Endothelial cell of umbilical vein (primary cell): ENCODE results near the gene IL4R. TPM values are rescaled to one million over a fixed set of nuclear protein-coding genes. Genes with fewer than 3 reads are reported as not detected.
"Not testable (repeated sequence)": the region's sequence is repeated elsewhere in the genome, so short reads cannot be mapped to it uniquely, and the experiment has no call there.

Experiments
- BruUV-seq: library from RNA; stranded (reverse); fragments of 400-500 nt; replicated peaks from 2 replicates; lab custom pipeline; 2021; lab: Mats Ljungman, UMichigan
- CTCF ChIA-PET: fragments of 300-600, 350-600 bp; sonication (Branson Sonifier 250); formaldehyde crosslinking; loops from one replicate; lab custom pipeline; 2021; ENCODE audit warnings: antibody characterized with exemption, inconsistent platforms; lab: Charles Lee
- POLR2A ChIA-PET: fragments of 300-600, 350-600 bp; sonication (Branson Sonifier 250); formaldehyde crosslinking; loops from one replicate; lab custom pipeline; 2021; ENCODE audit warnings: antibody characterized with exemption, inconsistent platforms; lab: Charles Lee
- DNase-seq: peaks from one replicate; pipeline ENCODE4 v3.0.0-alpha.2; 2011; ENCODE audit warnings: low read depth, low spot score
- FAIRE-seq: peaks from 2 replicates; lab custom pipeline; 2011; peaks lifted over from hg19 to GRCh38; lab: Jason Lieb, UNC
- H2AFZ ChIP-seq: 2 replicates; pipeline ENCODE4 v1.6.0; 2012; ENCODE audit warnings: low read depth, low read length, control low read depth, inconsistent platforms
- H3K27ac ChIP-seq: 2 replicates; pipeline ENCODE4 v1.5.1; 2011; ENCODE audit warnings: low read depth, mild to moderate bottlenecking, control low read depth, low read length, moderate library complexity; ENCODE audit not compliant: insufficient read depth
- H3K27me3 ChIP-seq, 2 experiments: 2 replicates each; pipeline versions ENCODE4 v1.6.0 to v1.6.1; 2011; ENCODE audit warnings: low read length in 2 of 2, mixed read lengths in 1 of 2; ENCODE audit not compliant: control insufficient read depth in 2 of 2, insufficient read depth in 2 of 2
- H3K36me3 ChIP-seq, 2 experiments: 2 replicates in 1 of 2; 3 replicates in 1 of 2; pipeline ENCODE4 v1.5.1; 2011; ENCODE audit warnings: low read length in 2 of 2, mild to moderate bottlenecking in 1 of 2, moderate library complexity in 1 of 2; ENCODE audit not compliant: control insufficient read depth in 2 of 2, insufficient read depth in 2 of 2; ENCODE audit errors: extremely low read depth in 1 of 2
- H3K4me1 ChIP-seq: 3 replicates; pipeline ENCODE4 v1.5.1; 2011; ENCODE audit warnings: mild to moderate bottlenecking, low read length; ENCODE audit not compliant: control insufficient read depth, insufficient read depth; ENCODE audit errors: extremely low read depth
- H3K4me2 ChIP-seq: 2 replicates; pipeline ENCODE4 v1.6.1; 2011; ENCODE audit warnings: low read length, control low read depth, mixed read lengths; ENCODE audit not compliant: insufficient read depth
- H3K4me3 ChIP-seq, 3 experiments: fragments of 200-600 bp in 1 of 3; sonication (generic), shearing (Covaris generic) in 1 of 3; replicated peaks in 1 of 3; 2 replicates each; pipeline ENCODE4 v1.5.1; 2011 to 2016; ENCODE audit warnings: control low read depth in 3 of 3, low read length in 3 of 3, mild to moderate bottlenecking in 2 of 3, inconsistent platforms in 1 of 3, low read depth in 1 of 3, moderate library complexity in 1 of 3; ENCODE audit not compliant: insufficient read depth in 1 of 3
- H3K79me2 ChIP-seq: 2 replicates; pipeline ENCODE4 v1.6.0; 2012; ENCODE audit warnings: low read length, inconsistent platforms; ENCODE audit not compliant: control insufficient read depth, insufficient read depth
- H3K9ac ChIP-seq: replicated peaks from 2 replicates; pipeline ENCODE3; 2011; ENCODE audit warnings: low read length, control low read depth; ENCODE audit not compliant: insufficient read depth; ENCODE audit errors: extremely low read depth
- H3K9me1 ChIP-seq: replicated peaks from 3 replicates; pipeline ENCODE4 v1.6.0; 2011; ENCODE audit warnings: mild to moderate bottlenecking, low read length; ENCODE audit not compliant: control insufficient read depth, insufficient read depth; ENCODE audit errors: extremely low read depth
- H3K9me3 ChIP-seq: replicated peaks from 2 replicates; pipeline ENCODE4 v1.5.1; 2012; ENCODE audit warnings: low read length, inconsistent platforms; ENCODE audit not compliant: control insufficient read depth, insufficient read depth
- H4K20me1 ChIP-seq: replicated peaks from 2 replicates; pipeline ENCODE3; 2011; ENCODE audit warnings: mild to moderate bottlenecking, low read length; ENCODE audit not compliant: control insufficient read depth, insufficient read depth; ENCODE audit errors: extremely low read depth
- CTCF ChIP-seq, 2 donors: IDR thresholded peaks; 1 replicate in 1 of 2; 2 replicates in 1 of 2; pipeline ENCODE4 v1.5.1; 2011; ENCODE audit warnings: low read length in 2 of 2, mild to moderate bottlenecking in 2 of 2, moderate library complexity in 2 of 2, control low read depth in 1 of 2, inconsistent platforms in 1 of 2, low read depth in 1 of 2; ENCODE audit not compliant: insufficient read depth in 1 of 2; ENCODE audit errors: extremely low read depth in 1 of 2
- EZH2 ChIP-seq: IDR thresholded peaks from 2 replicates; pipeline ENCODE4 v1.6.1; 2012; ENCODE audit warnings: borderline replicate concordance, low read depth, mild to moderate bottlenecking, moderate library complexity, low read length, inconsistent platforms; ENCODE audit not compliant: severe bottlenecking
- FOS ChIP-seq: IDR thresholded peaks from 2 replicates; pipeline ENCODE4 v1.6.1; 2011; ENCODE audit warnings: mild to moderate bottlenecking, low read length, moderate library complexity, borderline replicate concordance; ENCODE audit not compliant: insufficient read depth
- GATA2 ChIP-seq: IDR thresholded peaks from 2 replicates; pipeline ENCODE4 v1.7.0; 2011; ENCODE audit warnings: low read depth, mild to moderate bottlenecking, moderate library complexity, mixed read lengths, low read length; ENCODE audit not compliant: insufficient read length, insufficient read depth
- JUN ChIP-seq: IDR thresholded peaks from 2 replicates; pipeline ENCODE4 v1.6.1; 2011; ENCODE audit warnings: borderline replicate concordance, low read depth; ENCODE audit not compliant: insufficient read length, insufficient read depth
- MAX ChIP-seq: IDR thresholded peaks from 2 replicates; pipeline ENCODE4 v1.6.1; 2011; ENCODE audit not compliant: insufficient read depth, insufficient read length
- MYC ChIP-seq: IDR thresholded peaks from one replicate; pipeline ENCODE4 v1.6.1; 2011; ENCODE audit warnings: mild to moderate bottlenecking, low read depth, low read length
- POLR2A ChIP-seq: IDR thresholded peaks from 2 replicates; pipeline ENCODE4 v1.6.1; 2012; ENCODE audit warnings: low read depth, mild to moderate bottlenecking, control low read depth, low read length
- POLR2AphosphoS5 ChIP-seq: IDR thresholded peaks from 2 replicates; pipeline ENCODE4 v1.6.1; 2012; ENCODE audit warnings: low read depth, mild to moderate bottlenecking, control low read depth, low read length, moderate library complexity; ENCODE audit not compliant: insufficient read depth
- dilution Hi-C: fragments of 300-500 bp; cut with MboI; formaldehyde crosslinking; loops from one replicate; pipeline ENCODE4 v1.15.0; 2019; ENCODE audit warnings: low sequenced_read_pairs; ENCODE audit not compliant: extremely low pct_ligation_motif_present
- intact Hi-C: fragments of 100-400 bp; cut with micrococcal nuclease; formaldehyde crosslinking; loops from one replicate; pipeline ENCODE4 v1.10.0; 2022
- polyA plus RNA-seq, 4 experiments: library from polyadenylated mRNA; depleted of rRNA in 3 of 4; stranded (reverse) in 3 of 4; unstranded in 1 of 4; fragments of >200 nt; gene quantifications; 2 replicates each; pipeline versions ENCODE4 v1.2.1 to v1.2.3, GENCODE V29; 2011 to 2012; ENCODE audit warnings: missing spikeins in 1 of 4
- total RNA-seq: library from RNA; stranded (reverse); gene quantifications from 2 replicates; pipeline ENCODE4 v1.2.3, GENCODE V29; 2021

Gene IL4R
- total and polyA plus RNA-seq, 2 donors (not counting 3 experiments of a cell fraction or from before 2014, with no cell fraction given): 138 to 139 TPM

GRCh38 chr16:27272076-27272475 is 41.7 kb upstream of the IL4R start:
- Histone ChIP-seq H4K20me1 (no peaks in the 10 kb centered on the region), H3K4me2 (no peak overlapping the region), H3K9me3 (no peaks in the 10 kb centered on the region), H3K4me3 (no peak overlapping the region), H3K27ac (no peak overlapping the region), H3K79me2 (no peaks in the 10 kb centered on the region), H3K9ac (no peak overlapping the region), H2AFZ (no peak overlapping the region), H3K27me3 (no peaks in the 10 kb centered on the region), H3K9me1 (no peaks in the 10 kb centered on the region), H3K36me3 (no peaks in the 10 kb centered on the region), H3K4me1 (peaks cover 9% of the 10 kb centered on the region)
- no TSS peak for BruUV-seq
- no peak for DNase-seq
- ChIA-PET POLR2A (no interaction called here), CTCF (interaction anchor here (1.4 kb wide), 1 partner anchor 30 kb away, joined by 3 read pairs; no protein-coding TSS in a partner anchor)
- intact Hi-C loops: no loop called here
- TF ChIP-seq POLR2A (no peak), CTCF (IDR thresholded peaks at IDR 0.05; ENCODE audit: extremely low read depth in 1 of 2, insufficient read depth in 1 of 2, low read depth in 1 of 2, low read length in 2 of 2) (no peak), EZH2 (no peak), FOS (no peak), POLR2AphosphoS5 (no peak), MYC (no peak), JUN (no peak), GATA2 (no peak), MAX (no peak)
- dilution Hi-C loops: no loop called here
- no peak for FAIRE-seq

DNA sequence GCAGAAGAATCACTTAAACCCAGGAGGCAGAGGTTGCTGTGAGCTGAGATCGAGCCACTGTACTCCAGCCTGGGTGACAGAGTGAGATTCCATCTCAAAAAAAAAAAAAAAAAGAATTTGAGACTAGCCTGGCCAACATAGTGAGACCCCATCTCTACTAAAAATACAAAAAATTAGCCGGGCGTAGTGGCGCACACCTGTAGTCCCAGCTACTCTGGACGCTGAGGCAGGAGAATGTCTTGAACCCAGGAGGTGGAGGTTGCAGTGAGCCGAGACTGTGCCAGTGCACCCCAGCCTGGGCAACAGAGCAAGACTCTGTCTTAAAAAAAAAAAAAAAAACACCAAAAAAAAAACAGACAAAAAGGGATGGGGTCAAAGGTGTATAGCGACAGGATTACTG is 41.1 kb upstream of the IL4R start:
- FAIRE-seq, H3K4me2 ChIP-seq, H3K4me3 ChIP-seq, H3K4me1 ChIP-seq, POLR2A ChIA-PET, H4K20me1 ChIP-seq, H3K9me1 ChIP-seq, BruUV-seq, H2AFZ ChIP-seq, H3K36me3 ChIP-seq, H3K9me3 ChIP-seq, H3K27me3 ChIP-seq, intact Hi-C loops, H3K27ac ChIP-seq, H3K79me2 ChIP-seq, H3K9ac ChIP-seq, dilution Hi-C loops, DNase-seq: not testable (repeated sequence)
- CTCF ChIA-PET: interaction anchor here (1.4 kb wide), 1 partner anchor 31 kb away, joined by 3 read pairs; no protein-coding TSS in a partner anchor
